ENCODE results near the gene GRK2. TPM values are rescaled to one million over a fixed set of nuclear protein-coding genes. Genes with fewer than 3 reads are reported as not detected.
A peak's percentile ranks its signal among the peaks of the same experiment; 100 is the strongest.

GRK2 gene
- total and polyA plus RNA-seq, 9 of the 15 experiments (the other 6 are each of a cell fraction or from before 2014, with no cell fraction given) = 0.24 to 95.8 (median 56.5) TPM

GRCh38 chr11:67240576-67241389 is 25.5 kb upstream of the GRK2 start (continued):
- TF ChIP-seq NUFIP1 (IDR thresholded peaks at IDR 0.05; ENCODE audit: partially characterized antibody) (no peak), MLLT1 (IDR thresholded peaks at IDR 0.05) (no peak), JUN (IDR thresholded peaks at IDR 0.05; ENCODE audit: borderline replicate concordance, low read depth, low read length) (no peak), JUN (CRISPR knock-in tag; IDR thresholded peaks at IDR 0.05; ENCODE audit: borderline replicate concordance) (no peak), HDAC1 (IDR thresholded peaks at IDR 0.05) (peak in 1 of 2 experiments; percentile 75; a peak in 2 of 4 replicates), BRD9 (IDR thresholded peaks at IDR 0.05; ENCODE audit: low read depth, partially characterized antibody) (no peak), MAFK (IDR thresholded peaks at IDR 0.05; ENCODE audit: low read length) (no peak), SRF (CRISPR knock-in tag; IDR thresholded peaks at IDR 0.05) (0 out of 4 replicates have a peak, but pooled peaks of 1 of the 2 experiments have one; percentile 36), IRF1 (CRISPR knock-in tag; IDR thresholded peaks at IDR 0.05; ENCODE audit: borderline replicate concordance) (no peak), SMARCA4 (IDR thresholded peaks at IDR 0.05) (no peak), TAF9B (IDR thresholded peaks at IDR 0.05; ENCODE audit: partially characterized antibody) (peak; percentile 15), CHD7 (IDR thresholded peaks at IDR 0.05; ENCODE audit: low read depth, low read length) (no peak), NR3C1 (CRISPR knock-in tag; IDR thresholded peaks at IDR 0.05) (no peak), ZNF212 (CRISPR knock-in tag; IDR thresholded peaks at IDR 0.05) (no peak), MAFF (IDR thresholded peaks at IDR 0.05; ENCODE audit: low read length) (no peak)

Data from K562 (cell line).